HG03175 (cell line): ENCODE results near the gene CALCOCO2.

Experiments used
- ATAC-seq: cut with Tn5 transposase; IDR thresholded peaks from one replicate; pipeline ENCODE4 v1.9.1; 2021; ENCODE audit warnings: mild to moderate bottlenecking, moderate library complexity; ENCODE audit not compliant: unreplicated experiment

Gene CALCOCO2

DNA sequence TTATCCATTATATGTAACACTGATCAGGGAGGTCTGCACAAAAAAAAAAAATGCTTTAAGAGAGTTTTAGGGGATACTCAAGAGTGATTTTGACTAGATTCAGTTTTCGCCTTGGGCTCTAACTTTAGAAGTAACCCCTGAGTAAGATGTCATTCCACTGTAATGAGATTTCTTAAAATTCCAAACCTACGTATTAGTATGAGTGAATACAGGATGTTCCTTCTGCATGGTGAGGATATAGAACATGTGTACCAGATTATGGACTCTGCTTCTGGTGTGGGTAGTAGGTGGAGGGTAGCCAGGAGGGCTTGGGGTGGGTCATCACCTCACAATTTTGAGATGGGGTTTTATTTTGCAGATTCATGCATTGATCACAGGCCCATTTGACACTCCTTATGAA, 81.6 kb downstream of the CALCOCO2 start:
- ATAC-seq, result no peak
